ENCODE data around the gene ROCK2. TPM values are rescaled to one million over a fixed set of nuclear protein-coding genes. Genes with fewer than 3 reads are reported as not detected.

ROCK2 gene
- total and polyA plus RNA-seq, 4 donors, result 5.3 to 31.0 (median 12.2) TPM

- Histone ChIP-seq H3K27ac (ENCODE audit: low read depth in 1 of 2, low read length in 2 of 2) (no peak overlapping the region), H3K27me3 (ENCODE audit: control insufficient read depth in 4 of 4, insufficient read depth in 4 of 4, low read length in 3 of 4) (no peaks in the 10 kb centered on the region), H3K4me1 (ENCODE audit: control insufficient read depth in 4 of 4, insufficient read depth in 4 of 4, low read length in 3 of 4) (peaks cover 1 to 8% (median 6%) of the 10 kb centered on the region in 4 donors), H3K36me3 (ENCODE audit: control insufficient read depth in 4 of 4, insufficient read depth in 3 of 4, low read depth in 1 of 4, low read length in 3 of 4) (no peaks in the 10 kb centered on the region), H3K4me3 (ENCODE audit: low read depth in 1 of 3, low read length in 3 of 3) (no peak overlapping the region), H3K9ac (ENCODE audit: low read depth in 1 of 2, low read length in 2 of 2) (no peak overlapping the region), H3K9me3 (ENCODE audit: control insufficient read depth in 4 of 4, low read length in 3 of 4) (no peaks in the 10 kb centered on the region)
- TF ChIP-seq TAF1 (conservative IDR thresholded peaks at IDR 0.05) (no peak), RXRA (IDR thresholded peaks at IDR 0.05) (no peak), NR2F2 (IDR thresholded peaks at IDR 0.05) (no peak), FOXA1 (IDR thresholded peaks at IDR 0.05) (no peak), RAD21 (IDR thresholded peaks at IDR 0.05) (no peak), JUND (IDR thresholded peaks at IDR 0.05) (no peak), FOXA2 (IDR thresholded peaks at IDR 0.05) (no peak), ZBTB33 (IDR thresholded peaks at IDR 0.05) (no peak), ATF3 (IDR thresholded peaks at IDR 0.05) (no peak), HNF4G (IDR thresholded peaks at IDR 0.05) (no peak), CTCF (IDR thresholded peaks at IDR 0.05; ENCODE audit: low read depth, low read length, missing input control) (no peak), EGR1 (IDR thresholded peaks at IDR 0.05; ENCODE audit: low read depth in 2 of 2) (no peak), YY1 (IDR thresholded peaks at IDR 0.05) (no peak), GABPA (IDR thresholded peaks at IDR 0.05 in 1 of 2, conservative IDR thresholded peaks at IDR 0.05 in 1 of 2) (no peak)
- DNase-seq (ENCODE audit: low spot score), result no peak
- WGBS, result 89% methylated on average over 3 of the region's 3 CpGs
Observed at GRCh38 chr2:11321847-11322246, 22.6 kb downstream of the ROCK2 start.

GRCh38 chr2:11320698-11321492, 23.5 kb downstream of the ROCK2 start:
- H3K4me1 ChIP-seq (ENCODE audit: control insufficient read depth in 4 of 4, insufficient read depth in 4 of 4, low read length in 3 of 4), result peaks cover 1 to 13% (median 3%) of the 10 kb centered on the region in 4 donors

More at GRCh38 chr2:11320698-11321492, 23.5 kb downstream of the ROCK2 start:
- Histone ChIP-seq H3K27me3 (ENCODE audit: control insufficient read depth in 4 of 4, insufficient read depth in 4 of 4, low read length in 3 of 4) (no peaks in the 10 kb centered on the region), H3K36me3 (ENCODE audit: control insufficient read depth in 4 of 4, insufficient read depth in 3 of 4, low read depth in 1 of 4, low read length in 3 of 4) (no peaks in the 10 kb centered on the region), H3K4me3 (ENCODE audit: low read depth in 1 of 3, low read length in 3 of 3) (no peak overlapping the region), H3K9me3 (ENCODE audit: control insufficient read depth in 4 of 4, low read length in 3 of 4) (no peaks in the 10 kb centered on the region), H3K27ac (ENCODE audit: low read depth in 1 of 2, low read length in 2 of 2) (no peak overlapping the region), H3K9ac (ENCODE audit: low read depth in 1 of 2, low read length in 2 of 2) (no peak overlapping the region)
- TF ChIP-seq YY1 (IDR thresholded peaks at IDR 0.05), result no peak
- TF ChIP-seq HNF4A (conservative IDR thresholded peaks at IDR 0.05), result no peak
- TF ChIP-seq RAD21 (IDR thresholded peaks at IDR 0.05), result peak in 1 of 2 donors; percentile 25
- no peak for TF ChIP-seq RXRA (IDR thresholded peaks at IDR 0.05)
- no peak for TF ChIP-seq HNF4G (IDR thresholded peaks at IDR 0.05)
- TF ChIP-seq ZBTB33 (IDR thresholded peaks at IDR 0.05), result no peak
- TF ChIP-seq NR2F2 (IDR thresholded peaks at IDR 0.05), result no peak
- no peak for TF ChIP-seq FOXA2 (IDR thresholded peaks at IDR 0.05)
- DNase-seq (ENCODE audit: low spot score), result no peak
- 98% methylated on average over 17 of the region's 17 CpGs for WGBS
